Hippocampal formation (tissue), 2 donors: ENCODE results near the gene STEAP1B.

Experiments
- DNase-seq, 2 donors: peaks; one replicate each; lab custom pipeline; 2025; lab: John Stamatoyannopoulos, UW

Gene STEAP1B

DNA sequence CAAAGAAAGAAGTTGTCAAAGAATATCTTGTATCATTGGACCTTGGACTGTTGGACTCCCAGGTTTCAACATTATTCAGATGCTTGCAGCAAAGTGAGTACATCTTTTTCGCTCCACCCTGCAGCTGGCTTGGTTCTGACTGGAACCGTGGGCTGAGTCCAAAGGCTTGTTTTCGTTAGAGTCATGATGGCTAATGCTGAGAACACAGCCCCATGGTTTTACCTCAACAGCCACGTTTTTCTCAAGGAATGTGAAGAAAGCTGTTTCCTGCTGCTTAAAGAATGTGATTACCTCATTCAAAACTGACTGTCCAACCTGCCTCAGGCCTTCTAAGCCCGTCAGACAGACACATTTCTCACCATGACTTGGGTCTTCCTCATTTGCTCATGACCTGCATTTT is 69.5 kb downstream of the STEAP1B start:
- no peak for DNase-seq

DNA sequence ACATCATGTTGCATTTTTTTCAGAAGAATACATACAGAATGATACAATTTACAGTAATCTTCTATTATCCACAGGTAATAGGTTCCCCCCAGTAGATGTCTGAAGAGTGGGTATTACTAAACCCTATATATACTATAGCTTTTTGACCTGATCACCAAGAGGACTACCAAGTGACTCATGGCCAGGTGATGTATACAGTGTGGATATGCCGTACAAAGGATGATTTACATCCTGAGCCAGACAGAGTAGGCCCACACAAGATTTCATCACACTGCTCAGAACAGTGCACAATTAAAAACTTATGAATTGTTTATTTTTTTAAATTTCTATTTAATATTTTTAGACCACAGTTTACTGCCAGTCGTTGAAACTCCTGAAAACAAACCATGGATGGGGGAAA is 70.6 kb downstream of the STEAP1B start:
- no peak for DNase-seq

DNA sequence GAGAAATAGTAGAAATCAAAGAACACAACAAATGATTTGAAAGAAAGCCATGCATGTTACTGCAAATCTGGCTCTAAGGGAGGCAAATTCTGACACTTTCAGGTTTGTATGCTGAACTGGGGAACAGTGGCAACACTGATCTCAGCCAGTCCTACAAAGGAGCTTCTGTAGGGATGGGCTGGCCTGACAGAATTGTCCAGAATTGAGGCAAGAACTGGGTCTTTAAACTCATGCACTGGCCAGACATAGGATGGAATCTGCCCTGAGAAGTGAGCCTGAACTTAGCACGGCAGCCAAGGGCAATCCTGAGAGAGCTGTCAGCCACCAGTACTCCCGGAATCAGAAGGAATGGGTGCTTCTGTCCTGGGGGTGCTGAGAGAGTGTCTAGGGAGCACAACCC is 72.1 kb downstream of the STEAP1B start:
- no peak for DNase-seq

DNA sequence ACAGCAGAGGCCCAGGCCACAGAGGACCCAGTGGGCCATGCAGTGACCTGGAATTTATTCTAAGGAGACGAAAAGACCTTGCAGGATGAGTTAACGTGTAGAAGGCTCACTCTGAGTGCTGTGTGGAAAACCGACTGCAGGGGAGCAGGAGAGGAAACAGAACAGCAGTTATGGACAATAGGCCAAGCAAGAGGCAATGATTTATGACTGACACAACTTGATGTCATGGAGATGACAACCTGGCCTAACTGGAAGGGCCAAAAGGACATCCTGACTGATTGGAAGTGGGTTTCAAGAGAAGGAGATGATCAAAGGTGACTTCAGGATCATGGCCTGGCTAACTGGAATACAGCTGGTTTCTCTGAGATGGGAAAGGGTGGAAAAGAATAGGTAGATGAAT is 72.9 kb downstream of the STEAP1B start:
- DNase-seq, result no peak

DNA sequence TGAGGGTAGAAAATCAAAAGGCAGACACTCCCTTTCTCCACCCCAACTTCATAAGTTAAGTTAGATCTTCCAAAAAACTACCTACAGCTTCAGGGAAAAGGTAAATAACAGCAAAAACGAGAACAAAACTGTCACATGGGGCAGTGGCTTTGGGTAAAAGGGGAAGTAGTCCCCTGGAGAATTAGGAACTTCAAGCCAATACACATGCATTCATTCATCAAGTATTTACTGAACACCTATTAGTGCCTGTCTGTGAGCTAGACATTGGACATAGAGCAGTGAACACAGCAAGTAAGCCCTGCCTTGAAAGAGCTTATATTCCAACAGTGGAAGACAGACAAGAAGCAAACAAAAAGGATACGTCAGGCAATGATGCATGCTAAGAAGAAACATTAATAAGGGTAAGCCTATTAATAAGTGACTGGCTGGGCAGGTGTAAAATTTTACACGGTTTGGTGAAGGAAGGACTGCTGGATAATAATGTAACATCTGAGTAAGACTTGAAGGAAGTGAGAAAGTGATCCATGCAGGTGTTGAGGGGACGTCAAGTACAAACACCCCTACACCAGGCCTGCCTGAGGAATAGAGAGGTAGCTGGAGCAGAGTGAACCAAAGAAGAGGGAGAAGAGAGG is 73.4 kb downstream of the STEAP1B start:
- no peak for DNase-seq

DNA sequence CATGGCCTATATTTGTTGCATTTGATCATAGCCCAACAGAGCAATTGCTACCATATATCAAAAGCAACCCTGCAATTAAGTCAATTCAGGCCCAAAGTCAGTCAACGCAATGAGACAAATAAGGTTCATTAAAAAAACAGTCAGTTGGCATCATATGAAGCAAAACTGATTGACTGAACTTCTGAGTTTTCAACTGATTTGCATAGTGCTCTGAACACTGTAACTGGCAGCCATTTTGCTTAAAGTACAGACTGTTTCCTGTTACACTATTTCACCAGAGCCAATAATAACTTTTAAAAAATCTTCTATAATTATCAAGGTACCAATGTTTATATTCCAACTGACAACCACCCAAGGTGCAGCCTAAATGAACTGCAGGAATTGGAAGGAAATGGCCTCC is 74.6 kb downstream of the STEAP1B start:
- no peak for DNase-seq

DNA sequence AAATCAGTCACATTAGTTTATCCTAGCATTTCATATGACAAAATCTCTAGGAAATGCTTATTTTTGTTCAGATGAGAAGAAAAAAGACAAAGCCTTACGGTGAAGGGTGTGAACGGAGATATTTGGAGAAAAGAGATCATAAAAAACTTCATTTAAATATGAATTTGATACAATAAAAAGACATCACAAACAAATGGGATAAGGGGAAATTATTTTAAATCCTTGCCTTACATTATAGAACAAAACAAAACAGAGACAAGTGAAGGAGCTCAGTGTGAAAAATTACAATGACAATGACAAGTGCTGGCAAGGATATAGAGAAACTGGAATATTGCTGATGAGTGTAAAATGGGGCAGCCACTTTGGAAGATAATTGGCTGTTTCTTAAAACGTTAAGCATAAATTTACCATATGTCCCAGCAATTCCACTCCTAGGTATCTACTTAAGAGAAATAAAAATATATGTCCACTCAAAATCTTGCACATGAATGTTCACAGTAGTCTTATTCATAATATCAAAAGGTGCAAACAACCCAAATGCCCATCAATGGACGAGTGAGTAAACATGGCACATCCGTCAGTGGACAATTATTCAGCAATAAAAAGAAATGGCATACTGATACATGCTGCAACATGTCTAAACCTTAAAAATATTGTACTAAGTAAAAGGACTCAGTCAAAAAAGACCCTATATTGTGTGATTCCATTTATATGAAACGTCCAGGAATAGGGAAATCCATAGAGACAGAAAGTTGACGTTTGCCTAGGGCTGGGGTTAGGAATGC is 77.0 kb downstream of the STEAP1B start:
- DNase-seq, result no peak

DNA sequence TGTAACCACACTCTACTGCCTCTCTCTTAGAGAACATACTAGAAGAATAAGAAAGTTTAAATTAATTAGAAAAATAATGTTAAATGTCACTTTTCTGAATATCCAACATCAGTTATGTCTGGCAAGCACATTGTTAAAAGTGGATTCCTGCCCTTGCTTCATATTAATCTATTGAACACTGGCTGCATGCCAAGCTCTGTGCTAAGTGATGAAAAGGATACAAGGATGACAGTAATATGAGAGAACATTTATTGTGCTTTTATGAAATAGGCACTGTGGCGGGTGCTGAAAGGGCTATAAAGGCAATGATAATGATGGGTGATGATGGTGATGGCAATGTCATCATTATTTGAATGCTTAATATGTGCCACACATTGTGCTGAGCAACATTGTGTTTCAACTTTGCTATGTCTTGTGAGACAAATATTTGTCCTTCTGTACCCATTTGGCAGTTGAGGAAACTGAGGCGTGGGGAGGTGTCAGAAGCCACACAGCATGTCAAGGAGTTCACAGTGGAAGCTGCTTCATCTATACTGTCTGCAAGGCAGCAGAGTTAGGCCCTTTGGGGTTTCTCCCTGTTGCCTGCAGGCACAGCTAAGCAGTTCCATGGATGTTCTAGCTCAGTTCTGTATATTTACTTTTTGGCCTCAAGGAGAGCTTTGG is 78.9 kb downstream of the STEAP1B start:
- no peak for DNase-seq

DNA sequence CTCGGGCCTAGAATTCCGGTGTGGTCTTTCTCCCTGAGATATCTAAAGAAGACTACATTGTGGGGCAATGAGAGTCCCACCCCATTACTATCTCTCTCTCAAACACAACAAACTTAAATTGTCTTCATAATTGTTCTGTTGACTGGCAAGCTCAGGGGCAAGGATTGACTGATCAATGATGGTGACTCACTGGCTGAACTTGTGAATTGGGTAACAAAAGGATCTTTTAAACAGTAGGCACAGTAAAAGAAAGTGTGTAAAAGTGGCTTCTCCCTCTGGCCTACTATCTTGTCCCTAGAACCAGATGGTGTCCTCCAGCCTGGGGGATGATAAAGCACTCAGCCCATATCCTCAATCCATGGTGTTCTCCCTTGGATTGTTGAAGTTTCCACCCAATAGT is 80.0 kb downstream of the STEAP1B start:
- DNase-seq, result no peak

DNA sequence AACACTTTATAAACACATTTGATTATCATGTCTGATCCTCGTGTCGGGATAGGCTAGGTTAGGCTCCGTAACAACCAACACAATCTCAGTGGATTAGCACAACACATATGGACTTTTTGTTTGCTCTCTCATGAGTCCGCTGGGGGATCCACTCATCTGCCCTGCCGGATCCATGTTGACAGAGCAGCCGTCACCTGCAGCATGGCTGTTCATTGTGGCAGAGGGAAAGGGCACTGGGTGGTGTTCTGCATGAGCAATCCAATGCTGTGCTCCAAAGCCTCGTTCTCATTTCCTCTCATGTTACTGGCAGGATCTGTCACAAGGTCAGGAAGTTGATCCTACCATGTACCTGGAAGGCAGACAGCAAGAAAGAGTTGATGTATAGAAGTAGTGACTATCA is 80.5 kb downstream of the STEAP1B start:
- no peak for DNase-seq

DNA sequence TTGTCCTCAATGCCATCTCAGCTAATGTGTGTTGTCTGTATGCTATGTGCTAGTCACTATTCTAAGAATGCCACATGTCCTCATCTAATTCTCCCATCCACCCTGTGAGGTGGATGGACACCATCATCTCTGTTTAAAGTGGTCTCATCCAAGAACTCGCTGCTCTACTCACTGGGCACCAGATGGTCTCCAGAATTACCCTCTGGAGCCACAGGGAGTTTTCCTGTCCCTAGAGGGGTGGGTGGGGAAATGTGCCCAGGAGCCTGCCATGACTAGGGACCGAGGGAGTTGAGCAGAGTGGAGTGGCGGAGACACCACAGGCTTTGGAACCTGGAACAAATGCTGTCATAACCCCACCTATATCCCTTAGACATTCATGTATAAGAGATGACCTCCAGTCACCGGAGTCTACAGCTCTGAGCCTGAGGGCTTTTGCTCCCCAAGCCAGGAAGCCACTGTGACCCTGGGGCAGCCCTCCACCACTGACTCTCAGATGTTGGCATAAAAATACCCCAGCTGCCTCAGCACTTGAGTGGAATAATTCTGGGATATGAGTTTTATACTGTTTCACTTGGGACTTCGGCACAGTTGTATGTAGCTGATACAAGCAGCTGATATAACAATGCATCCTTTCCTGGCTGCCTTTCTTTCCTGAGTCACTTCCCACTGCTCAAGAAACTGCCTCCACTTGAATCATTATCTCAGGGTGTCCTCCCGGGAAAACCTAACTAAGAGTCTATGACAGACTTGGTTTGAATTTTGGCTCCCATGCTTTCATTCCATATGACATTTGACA is 81.5 kb downstream of the STEAP1B start:
- DNase-seq, result no peak

DNA sequence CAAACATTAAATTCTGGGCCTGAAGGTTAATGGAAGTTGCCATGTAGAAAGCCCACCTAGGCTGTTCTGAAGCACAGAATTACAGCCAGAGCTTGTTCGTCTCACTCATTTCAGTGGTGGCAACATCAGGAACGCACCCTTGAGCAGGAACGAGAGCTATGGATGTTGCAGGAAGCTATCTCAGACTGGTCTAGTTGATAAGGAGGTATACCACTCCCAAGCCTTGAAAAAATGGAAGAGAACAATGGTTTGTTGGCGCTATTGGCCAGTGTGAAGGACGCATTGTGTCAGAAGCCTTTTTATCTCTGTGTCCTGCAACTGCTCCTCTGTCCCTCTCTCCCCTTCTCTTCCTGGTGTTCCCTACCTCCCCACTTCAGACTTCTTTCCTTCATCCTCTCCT is 82.1 kb downstream of the STEAP1B start:
- no peak for DNase-seq

DNA sequence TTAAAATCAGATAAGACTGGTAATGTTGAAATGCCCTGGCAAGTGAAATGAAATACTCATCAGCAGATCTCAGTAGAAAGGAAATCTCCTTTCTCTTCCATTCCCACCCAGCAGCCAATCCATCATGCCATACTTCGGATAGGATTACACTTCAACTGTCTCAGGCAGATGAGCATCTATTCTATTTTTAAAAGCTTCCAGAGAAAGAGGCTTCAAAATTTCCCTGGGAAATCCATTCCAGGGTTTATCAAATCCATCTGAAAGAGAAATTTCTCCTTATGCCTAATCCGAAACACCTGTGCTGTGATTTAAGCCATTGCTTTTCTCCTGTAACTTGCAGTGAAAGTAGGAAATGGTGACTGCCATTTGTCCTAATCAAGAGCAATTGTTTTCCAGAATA is 82.6 kb downstream of the STEAP1B start:
- DNase-seq, result no peak

DNA sequence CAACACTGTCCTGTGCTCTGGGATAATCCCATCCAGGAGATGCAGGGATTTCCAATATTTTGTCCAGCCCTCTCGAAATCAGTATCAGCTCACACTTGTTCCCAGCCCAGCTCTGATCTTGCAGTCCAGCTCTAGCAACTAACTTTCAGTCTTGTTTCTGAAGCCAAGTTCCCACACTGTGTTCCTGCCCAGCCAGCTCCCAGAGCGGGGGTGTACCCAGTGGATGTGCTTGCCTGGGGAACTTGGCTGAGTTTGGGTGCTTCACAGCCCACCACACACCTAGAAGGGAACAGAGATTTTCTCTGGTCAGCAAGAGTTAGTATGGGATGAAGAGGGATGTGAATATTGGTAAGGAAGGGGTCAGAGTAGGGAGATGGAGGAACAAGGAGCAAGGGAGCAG is 85.6 kb downstream of the STEAP1B start:
- DNase-seq, result no peak

DNA sequence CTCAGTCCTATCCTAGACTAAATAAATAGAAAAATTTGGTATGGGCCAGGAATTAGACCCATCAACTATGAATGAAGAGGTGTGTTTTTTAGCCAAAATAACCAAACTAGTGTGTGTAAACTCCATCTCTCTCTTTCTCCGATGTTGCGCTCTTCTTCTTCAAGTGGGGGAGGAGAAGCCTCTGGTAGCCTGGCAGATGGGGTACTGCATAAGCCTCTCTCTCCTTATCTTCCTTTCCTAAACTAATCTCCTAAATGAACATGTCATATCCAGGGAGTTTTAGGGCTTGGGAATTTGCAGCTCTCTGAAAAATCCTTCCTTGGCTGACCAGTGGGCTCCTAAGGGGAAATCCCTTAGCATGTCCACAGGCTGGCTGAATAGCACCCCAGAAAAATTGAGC is 86.8 kb downstream of the STEAP1B start:
- DNase-seq, result no peak

DNA sequence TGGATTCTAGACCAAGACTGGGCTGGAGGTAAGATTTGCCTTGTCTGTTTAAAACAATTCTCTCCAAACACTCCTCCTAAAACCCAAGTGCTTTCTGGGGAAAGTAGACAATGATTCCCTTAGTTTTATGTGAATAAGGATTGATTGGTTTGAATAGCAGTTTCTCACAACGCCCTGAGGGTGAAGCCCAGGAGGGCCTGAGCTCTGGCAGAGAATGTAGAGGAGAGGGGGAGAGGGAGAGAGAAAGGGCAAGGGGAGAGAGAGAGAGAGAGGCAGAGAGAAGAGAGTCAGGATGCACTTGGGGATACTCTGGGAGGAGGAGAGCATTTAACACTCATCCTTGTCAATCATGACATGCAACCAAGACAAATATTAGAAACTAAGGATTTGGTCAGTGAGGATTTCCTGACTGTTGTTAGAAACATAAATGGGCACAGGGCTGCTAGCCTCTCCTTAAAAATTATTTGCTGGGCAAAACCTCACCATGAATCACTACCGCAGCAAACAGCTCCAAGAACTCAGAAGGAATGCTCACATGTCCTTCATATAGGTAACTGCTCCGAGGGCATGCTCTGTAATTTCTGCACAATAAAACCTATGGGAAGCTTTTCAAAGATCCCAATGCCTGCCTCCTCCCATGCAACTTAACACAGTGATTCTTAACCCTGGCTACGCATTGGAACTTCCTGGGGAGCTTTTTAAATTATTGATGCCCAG is 87.9 kb downstream of the STEAP1B start:
- DNase-seq, result no peak

DNA sequence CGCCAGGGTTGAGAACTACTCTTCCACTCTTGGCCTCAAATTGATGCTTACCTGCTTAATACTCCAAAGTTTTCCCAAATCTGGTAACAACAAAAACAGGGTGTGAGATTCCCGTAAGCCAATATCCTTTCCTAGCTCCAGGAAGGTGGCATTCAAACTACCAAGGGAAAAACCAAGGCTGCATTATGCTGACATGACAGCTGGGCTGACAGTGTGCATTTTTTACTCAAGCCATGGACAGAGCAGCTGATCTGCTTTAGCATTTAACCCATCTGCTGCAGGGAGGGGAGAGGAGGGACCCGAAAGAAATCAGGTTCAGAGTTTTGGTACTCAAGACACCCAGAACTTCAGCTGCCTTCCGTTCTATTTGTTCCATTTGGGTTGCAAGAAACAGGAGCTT is 93.3 kb downstream of the STEAP1B start:
- DNase-seq, result no peak

DNA sequence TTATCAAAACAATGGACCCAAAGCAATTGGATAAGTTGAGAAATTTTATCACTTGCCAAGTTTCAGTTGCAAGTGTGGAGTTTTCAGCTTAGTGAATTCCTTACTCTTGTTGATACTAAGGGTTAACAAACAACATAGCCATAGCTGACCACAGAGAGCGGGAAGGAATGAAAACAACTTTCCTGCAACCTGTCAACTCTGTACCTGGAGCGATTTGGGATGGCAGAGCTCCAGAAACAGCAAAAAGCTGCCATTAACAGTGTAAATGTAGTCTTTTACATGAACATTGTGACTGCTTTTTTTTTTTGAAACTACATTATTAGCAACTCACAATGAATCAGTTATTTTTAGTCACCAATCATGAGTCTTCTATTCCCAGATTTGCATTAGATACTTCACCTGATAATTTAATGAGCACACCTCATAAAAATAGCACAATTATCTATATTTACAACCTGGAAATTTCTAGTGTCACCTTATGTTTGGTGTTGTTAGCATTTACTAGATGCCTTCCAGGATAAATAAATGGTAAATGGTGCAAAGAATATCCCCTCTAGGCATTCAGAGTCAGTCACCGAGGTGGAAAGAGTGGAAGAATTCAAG is 95.5 kb downstream of the STEAP1B start:
- no peak for DNase-seq

DNA sequence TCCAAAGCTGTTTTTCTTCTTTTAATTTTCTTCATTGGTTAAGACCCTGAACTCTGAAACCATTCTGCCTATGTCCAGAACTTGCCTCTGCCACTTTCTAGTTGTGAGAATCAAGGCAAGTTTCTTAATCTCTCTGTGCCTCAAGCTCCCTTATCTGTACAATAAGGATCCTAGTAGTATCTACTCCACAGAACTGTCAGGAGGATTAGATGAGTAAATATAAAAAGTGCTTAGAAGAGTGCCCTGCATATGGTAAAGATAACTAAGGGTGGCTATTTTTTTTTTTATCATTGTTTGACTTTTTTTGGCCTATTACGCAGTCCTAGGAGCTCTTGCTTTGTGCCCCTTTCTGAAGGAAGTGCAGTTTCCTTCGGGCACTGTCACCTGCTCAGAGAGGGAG is 96.6 kb downstream of the STEAP1B start:
- no peak for DNase-seq

DNA sequence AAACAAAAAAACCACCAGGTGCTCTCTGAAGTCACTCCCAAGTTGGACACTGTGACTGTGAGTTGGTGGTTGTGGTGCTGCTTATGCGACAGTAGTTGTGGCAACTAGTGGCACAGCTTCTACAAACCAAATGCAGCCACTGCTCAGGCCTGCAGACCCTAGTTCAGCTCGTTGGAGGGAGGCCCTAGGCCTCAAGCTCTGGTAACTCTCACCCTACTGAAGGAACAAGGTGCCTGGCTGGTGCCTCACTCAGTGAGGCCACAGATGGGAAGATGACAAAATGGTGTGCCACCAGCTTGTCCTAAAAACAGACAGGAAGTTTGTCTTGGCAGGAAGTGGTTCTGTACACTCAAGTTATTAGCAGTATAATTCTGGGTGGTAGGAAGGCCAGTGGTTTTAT is 97.7 kb downstream of the STEAP1B start:
- DNase-seq, result no peak

DNA sequence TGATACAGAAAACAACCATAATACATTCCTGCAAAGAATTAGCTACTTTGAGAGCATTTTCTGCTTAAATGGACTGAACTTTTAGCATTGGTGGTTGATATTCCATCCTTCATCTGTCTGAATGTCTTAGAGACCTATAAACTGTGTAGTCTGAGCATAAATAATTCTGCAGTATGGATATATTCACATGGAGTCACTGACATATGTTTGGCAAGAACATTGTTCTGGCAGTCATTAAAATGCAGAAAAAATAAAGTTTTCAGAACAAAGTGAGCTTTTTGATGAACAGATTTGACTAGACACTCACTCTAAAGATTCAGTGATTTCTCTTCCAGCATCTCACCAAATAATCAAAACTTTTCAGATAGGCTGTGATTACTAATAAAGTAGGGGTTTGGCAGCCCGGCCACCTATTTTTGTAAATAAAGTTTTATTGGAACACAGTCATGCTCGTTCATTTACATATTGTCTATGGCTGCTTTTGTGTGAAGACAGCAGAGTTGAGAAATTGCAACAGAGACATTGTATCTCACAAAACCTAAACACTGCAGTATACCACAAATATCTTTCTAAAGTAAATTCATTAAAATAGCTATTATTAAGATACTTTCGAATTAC is 98.9 kb downstream of the STEAP1B start:
- DNase-seq, result no peak
